ENCODE data around the gene MMP27. TPM values are rescaled to one million over a fixed set of nuclear protein-coding genes. Genes with fewer than 3 reads are reported as not detected.

The MMP27 gene
- total RNA-seq, 1 experiment from 2014 or later: not detected

DNA sequence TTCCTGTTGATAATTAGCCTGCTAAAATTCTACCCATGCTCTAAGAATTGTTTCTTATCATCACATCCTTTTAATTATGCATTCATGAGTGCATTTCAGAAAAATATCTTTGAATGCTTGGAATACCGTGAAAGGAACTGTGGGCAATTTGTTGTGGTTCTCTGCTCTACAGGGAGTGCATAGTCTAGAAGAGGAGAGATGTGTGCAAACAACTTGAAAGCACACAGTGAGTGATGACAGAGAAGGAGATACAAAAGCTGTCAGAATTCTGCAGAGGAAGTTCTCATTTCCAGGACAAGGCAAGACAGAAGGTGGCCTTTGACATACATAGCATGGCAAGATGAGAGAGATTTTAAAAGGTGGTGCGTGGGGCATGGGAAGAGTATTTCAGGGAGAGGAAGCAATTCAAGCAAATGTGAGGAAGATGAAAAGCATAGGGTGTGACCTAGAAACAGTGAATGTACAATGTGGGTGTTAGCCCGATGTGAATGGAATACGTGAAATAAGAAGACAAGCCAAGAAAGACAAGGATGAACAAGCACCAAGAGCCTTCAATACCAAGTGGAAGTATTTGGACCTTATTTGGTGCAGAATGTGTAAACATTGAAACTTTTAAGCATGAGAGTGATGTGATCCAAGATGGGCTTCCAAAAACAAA is 14.2 kb upstream of the MMP27 start:
- intact Hi-C loops (cut with micrococcal nuclease; ENCODE audit: unreplicated experiment) (no loop called here), in situ Hi-C loops (cut with HindIII; ENCODE audit: low pct_unique_long_range_greater_than_20kb, low sequenced_read_pairs) (no loop called here)
- Histone ChIP-seq H3K36me3 (ENCODE audit: control insufficient read depth, insufficient read depth, low read length) (no peaks in the 10 kb centered on the region), H3K4me1 (ENCODE audit: control insufficient read depth, insufficient read depth, low read length) (no peaks in the 10 kb centered on the region), H3K9me3 (ENCODE audit: control insufficient read depth, insufficient read depth, low read depth, low read length) (no peaks in the 10 kb centered on the region), H3K27me3 (ENCODE audit: control insufficient read depth, insufficient read depth, low read length) (peaks cover 23% of the 10 kb centered on the region), H3K27ac (ENCODE audit: low read length) (no peak overlapping the region), H3K4me3 (ENCODE audit: low read depth in 2 of 2, low read length in 2 of 2) (no peak overlapping the region)
- ChIA-PET CTCF (no interaction called here), POLR2A (no interaction called here)
- DNase-seq (ENCODE audit: low read depth, low spot score): no peak
- no TSS peak for BruUV-seq (replicated peaks)
- TF ChIP-seq SIN3A (IDR thresholded peaks at IDR 0.05; ENCODE audit: borderline replicate concordance, insufficient read depth, low read depth, low read length) (no peak), POLR2AphosphoS5 (IDR thresholded peaks at IDR 0.05; ENCODE audit: low read depth, low read length) (no peak), TCF7L2 (IDR thresholded peaks at IDR 0.05; ENCODE audit: low read depth, low read length) (no peak)
- TF ChIP-seq, protein P1, sequence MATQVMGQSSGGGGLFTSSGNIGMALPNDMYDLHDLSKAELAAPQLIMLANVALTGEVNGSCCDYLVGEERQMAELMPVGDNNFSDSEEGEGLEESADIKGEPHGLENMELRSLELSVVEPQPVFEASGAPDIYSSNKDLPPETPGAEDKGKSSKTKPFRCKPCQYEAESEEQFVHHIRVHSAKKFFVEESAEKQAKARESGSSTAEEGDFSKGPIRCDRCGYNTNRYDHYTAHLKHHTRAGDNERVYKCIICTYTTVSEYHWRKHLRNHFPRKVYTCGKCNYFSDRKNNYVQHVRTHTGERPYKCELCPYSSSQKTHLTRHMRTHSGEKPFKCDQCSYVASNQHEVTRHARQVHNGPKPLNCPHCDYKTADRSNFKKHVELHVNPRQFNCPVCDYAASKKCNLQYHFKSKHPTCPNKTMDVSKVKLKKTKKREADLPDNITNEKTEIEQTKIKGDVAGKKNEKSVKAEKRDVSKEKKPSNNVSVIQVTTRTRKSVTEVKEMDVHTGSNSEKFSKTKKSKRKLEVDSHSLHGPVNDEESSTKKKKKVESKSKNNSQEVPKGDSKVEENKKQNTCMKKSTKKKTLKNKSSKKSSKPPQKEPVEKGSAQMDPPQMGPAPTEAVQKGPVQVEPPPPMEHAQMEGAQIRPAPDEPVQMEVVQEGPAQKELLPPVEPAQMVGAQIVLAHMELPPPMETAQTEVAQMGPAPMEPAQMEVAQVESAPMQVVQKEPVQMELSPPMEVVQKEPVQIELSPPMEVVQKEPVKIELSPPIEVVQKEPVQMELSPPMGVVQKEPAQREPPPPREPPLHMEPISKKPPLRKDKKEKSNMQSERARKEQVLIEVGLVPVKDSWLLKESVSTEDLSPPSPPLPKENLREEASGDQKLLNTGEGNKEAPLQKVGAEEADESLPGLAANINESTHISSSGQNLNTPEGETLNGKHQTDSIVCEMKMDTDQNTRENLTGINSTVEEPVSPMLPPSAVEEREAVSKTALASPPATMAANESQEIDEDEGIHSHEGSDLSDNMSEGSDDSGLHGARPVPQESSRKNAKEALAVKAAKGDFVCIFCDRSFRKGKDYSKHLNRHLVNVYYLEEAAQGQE (IDR thresholded peaks at IDR 0.05; ENCODE audit: insufficient read depth in 1 of 2, low read depth in 2 of 2, low read length in 1 of 2): no peak
- TF ChIP-seq, protein P2, sequence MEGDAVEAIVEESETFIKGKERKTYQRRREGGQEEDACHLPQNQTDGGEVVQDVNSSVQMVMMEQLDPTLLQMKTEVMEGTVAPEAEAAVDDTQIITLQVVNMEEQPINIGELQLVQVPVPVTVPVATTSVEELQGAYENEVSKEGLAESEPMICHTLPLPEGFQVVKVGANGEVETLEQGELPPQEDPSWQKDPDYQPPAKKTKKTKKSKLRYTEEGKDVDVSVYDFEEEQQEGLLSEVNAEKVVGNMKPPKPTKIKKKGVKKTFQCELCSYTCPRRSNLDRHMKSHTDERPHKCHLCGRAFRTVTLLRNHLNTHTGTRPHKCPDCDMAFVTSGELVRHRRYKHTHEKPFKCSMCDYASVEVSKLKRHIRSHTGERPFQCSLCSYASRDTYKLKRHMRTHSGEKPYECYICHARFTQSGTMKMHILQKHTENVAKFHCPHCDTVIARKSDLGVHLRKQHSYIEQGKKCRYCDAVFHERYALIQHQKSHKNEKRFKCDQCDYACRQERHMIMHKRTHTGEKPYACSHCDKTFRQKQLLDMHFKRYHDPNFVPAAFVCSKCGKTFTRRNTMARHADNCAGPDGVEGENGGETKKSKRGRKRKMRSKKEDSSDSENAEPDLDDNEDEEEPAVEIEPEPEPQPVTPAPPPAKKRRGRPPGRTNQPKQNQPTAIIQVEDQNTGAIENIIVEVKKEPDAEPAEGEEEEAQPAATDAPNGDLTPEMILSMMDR (IDR thresholded peaks at IDR 0.05): no peak
- no peak for ATAC-seq

DNA sequence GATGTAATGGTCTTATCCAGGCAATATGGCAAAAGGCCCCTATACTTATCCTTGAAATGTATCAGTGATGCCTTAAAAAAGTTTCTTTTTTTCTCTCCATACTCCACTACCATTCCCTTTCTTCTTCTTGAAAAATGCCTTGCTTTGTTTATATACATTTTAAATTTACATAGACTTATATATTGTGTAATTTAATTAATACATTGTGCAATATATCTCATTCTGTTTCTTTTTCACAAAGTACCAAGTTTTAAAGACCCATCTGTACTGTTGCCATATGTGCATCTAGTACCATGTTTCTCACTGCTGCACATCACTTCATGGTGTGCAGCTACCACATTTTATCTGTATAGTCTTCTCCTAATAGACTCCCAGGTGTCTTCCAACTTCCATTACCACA is 11.7 kb upstream of the MMP27 start:
- in situ Hi-C loops (cut with HindIII; ENCODE audit: low pct_unique_long_range_greater_than_20kb, low sequenced_read_pairs) (no loop called here), intact Hi-C loops (cut with micrococcal nuclease; ENCODE audit: unreplicated experiment) (no loop called here)
- ATAC-seq (no peak), DNase-seq (ENCODE audit: low read depth, low spot score) (no peak)
- H3K36me3 ChIP-seq (ENCODE audit: control insufficient read depth, insufficient read depth, low read length): no peaks in the 10 kb centered on the region
- CTCF ChIA-PET: no interaction called here
- POLR2A ChIA-PET: no interaction called here
- no TSS peak for BruUV-seq (replicated peaks)
- no peaks in the 10 kb centered on the region for H3K9me3 ChIP-seq (ENCODE audit: control insufficient read depth, insufficient read depth, low read depth, low read length)
- TF ChIP-seq TCF7L2 (IDR thresholded peaks at IDR 0.05; ENCODE audit: low read depth, low read length): no peak
- TF ChIP-seq, protein P1 (IDR thresholded peaks at IDR 0.05; ENCODE audit: insufficient read depth in 1 of 2, low read depth in 2 of 2, low read length in 1 of 2): no peak
- no peak for TF ChIP-seq POLR2AphosphoS5 (IDR thresholded peaks at IDR 0.05; ENCODE audit: low read depth, low read length)
- no peak for TF ChIP-seq SIN3A (IDR thresholded peaks at IDR 0.05; ENCODE audit: borderline replicate concordance, insufficient read depth, low read depth, low read length)
- TF ChIP-seq, protein P2 (IDR thresholded peaks at IDR 0.05): no peak
- H3K27me3 ChIP-seq (ENCODE audit: control insufficient read depth, insufficient read depth, low read length): peaks cover 32% of the 10 kb centered on the region
- no peak overlapping the region for H3K27ac ChIP-seq (ENCODE audit: low read length)
- H3K4me3 ChIP-seq (ENCODE audit: low read depth in 2 of 2, low read length in 2 of 2): no peak overlapping the region
- no peaks in the 10 kb centered on the region for H3K4me1 ChIP-seq (ENCODE audit: control insufficient read depth, insufficient read depth, low read length)
